HCT116 (cell line): ENCODE results near the gene LRRFIP1. TPM values are rescaled to one million over a fixed set of nuclear protein-coding genes. Genes with fewer than 3 reads are reported as not detected.

Experiments
- ATAC-seq: fragments of 200-7000 bp; cut with Tn5 transposase; 2 replicates; pipeline ENCODE4 v1.9.1; 2020; ENCODE audit warnings: mild to moderate bottlenecking, moderate library complexity
- BruUV-seq: library from RNA; stranded (reverse); fragments of 400-500 nt; replicated peaks from 2 replicates; lab custom pipeline; 2021; lab: Mats Ljungman, UMichigan
- CTCF ChIA-PET: fragments of 300-600 bp; sonication (Branson Sonifier 250); formaldehyde crosslinking; loops from one replicate; lab custom pipeline; 2021; ENCODE audit warnings: antibody characterized with exemption; lab: Charles Lee
- POLR2A ChIA-PET: fragments of 300-600, 350-600 bp; sonication (Branson Sonifier 250); formaldehyde crosslinking; loops from one replicate; lab custom pipeline; 2021; ENCODE audit warnings: antibody characterized with exemption; lab: Charles Lee
- RAD21 ChIA-PET, 2 experiments: fragments of 300-600 bp; sonication (Branson Sonifier 250); formaldehyde crosslinking; loops; one replicate each; lab custom pipeline; 2023; ENCODE audit warnings: low total read pairs in 2 of 2; ENCODE audit not compliant: uncharacterized antibody in 2 of 2, unreplicated experiment in 2 of 2, low non-redundant PET in 1 of 2; lab: Charles Lee
- DNase-seq: peaks from one replicate; pipeline ENCODE4 v3.0.0-alpha.2; 2010; ENCODE audit warnings: low read depth, low spot score
- H2AFZ ChIP-seq: fragments of 200-600 bp; shearing (Covaris generic), sonication (generic); 2 replicates; pipeline ENCODE4 v1.6.1; 2017; ENCODE audit warnings: low read depth, mixed run types, mixed read lengths, antibody characterized with exemption, low read length; ENCODE audit not compliant: poor library complexity, severe bottlenecking
- H3K27ac ChIP-seq: 2 replicates; pipeline ENCODE4 v1.5.1; 2012; ENCODE audit warnings: low read depth, low read length
- H3K27me3 ChIP-seq: fragments of 200-600 bp; sonication (generic); 2 replicates; pipeline ENCODE4 v1.6.1; 2016; ENCODE audit warnings: mixed run types, low read length, mixed read lengths; ENCODE audit not compliant: insufficient read depth
- H3K36me3 ChIP-seq, 2 experiments: fragments of 200-500 bp in 1 of 2; fragments of 200-600 bp in 1 of 2; sonication (Bioruptor generic) in 1 of 2; sonication (generic) in 1 of 2; 2 replicates each; pipeline versions ENCODE4 v1.5.1 to v1.6.1; 2014 to 2016; ENCODE audit warnings: low read length in 2 of 2, inconsistent platforms in 1 of 2, mixed read lengths in 1 of 2, mixed run types in 1 of 2; ENCODE audit not compliant: insufficient read depth in 2 of 2, control insufficient read depth in 1 of 2
- H3K4me1 ChIP-seq, 2 experiments: fragments of 200-600 bp in 1 of 2; sonication (generic) in 1 of 2; 2 replicates each; pipeline versions ENCODE4 v1.5.1 to v1.6.1; 2012 to 2017; ENCODE audit warnings: low read length in 2 of 2, inconsistent platforms in 1 of 2, mild to moderate bottlenecking in 1 of 2, mixed read lengths in 1 of 2, mixed run types in 1 of 2, moderate library complexity in 1 of 2; ENCODE audit not compliant: insufficient read depth in 2 of 2, control insufficient read depth in 1 of 2
- H3K4me2 ChIP-seq: fragments of 200-600 bp; sonication (generic); 2 replicates; pipeline ENCODE4 v1.6.1; 2017; ENCODE audit warnings: mixed run types, low read length, mixed read lengths
- H3K4me3 ChIP-seq, 2 experiments: fragments of 200-600 bp in 1 of 2; sonication (generic) in 1 of 2; replicated peaks in 1 of 2; 2 replicates each; pipeline ENCODE4 v1.5.1; 2011 to 2016; ENCODE audit warnings: low read length in 2 of 2, control low read depth in 1 of 2, low read depth in 1 of 2, mild to moderate bottlenecking in 1 of 2, mixed read lengths in 1 of 2, mixed run types in 1 of 2
- H3K79me2 ChIP-seq: fragments of 200-600 bp; sonication (generic); 2 replicates; pipeline ENCODE4 v1.6.1; 2017; ENCODE audit warnings: mild to moderate bottlenecking, mixed run types, low read length, moderate library complexity, mixed read lengths; ENCODE audit not compliant: insufficient read depth
- H3K9ac ChIP-seq: fragments of 200-600 bp; sonication (generic); 2 replicates; pipeline ENCODE4 v1.6.1; 2016; ENCODE audit warnings: low read length, mixed read lengths
- H3K9me2 ChIP-seq: fragments of 200-600 bp; sonication (generic), shearing (Covaris generic); 2 replicates; pipeline ENCODE4 v1.6.1; 2017; ENCODE audit warnings: mixed run types, mild to moderate bottlenecking, moderate library complexity; ENCODE audit not compliant: insufficient read depth
- H3K9me3 ChIP-seq, 2 experiments: fragments of 200-500 bp in 1 of 2; fragments of 200-600 bp in 1 of 2; sonication (Bioruptor generic) in 1 of 2; sonication (generic) in 1 of 2; 2 replicates each; pipeline ENCODE4 v1.6.1; 2014 to 2017; ENCODE audit warnings: low read length in 2 of 2, mixed read lengths in 2 of 2, inconsistent platforms in 1 of 2, low read depth in 1 of 2, mild to moderate bottlenecking in 1 of 2, mixed run types in 1 of 2, moderate library complexity in 1 of 2; ENCODE audit not compliant: control insufficient read depth in 1 of 2, insufficient read depth in 1 of 2
- H4K20me1 ChIP-seq: fragments of 200-600 bp; sonication (generic), shearing (Covaris generic); 2 replicates; pipeline ENCODE4 v1.6.1; 2017; ENCODE audit warnings: mixed run types, mild to moderate bottlenecking, moderate library complexity; ENCODE audit not compliant: insufficient read depth
- ATF3 ChIP-seq: IDR thresholded peaks from 2 replicates; pipeline ENCODE4 v1.6.1; 2012
- CBX3 ChIP-seq: IDR thresholded peaks from 2 replicates; pipeline ENCODE4 v1.6.1; 2012; ENCODE audit warnings: low read depth
- CEBPB ChIP-seq: IDR thresholded peaks from 2 replicates; pipeline ENCODE4 v1.6.1; 2012; ENCODE audit warnings: low read depth
- CTCF ChIP-seq, 3 experiments: fragments of 200-600 bp in 1 of 3; sonication (generic) in 1 of 3; IDR thresholded peaks in 2 of 3; conservative IDR thresholded peaks in 1 of 3; 2 replicates each; pipeline ENCODE4 v1.5.1; 2012 to 2017; ENCODE audit warnings: low read depth in 2 of 3, low read length in 2 of 3, antibody characterized with exemption in 1 of 3, borderline replicate concordance in 1 of 3, control low read depth in 1 of 3, mild to moderate bottlenecking in 1 of 3, mixed read lengths in 1 of 3, mixed run types in 1 of 3, moderate library complexity in 1 of 3; ENCODE audit not compliant: insufficient read depth in 1 of 3
- EGR1 ChIP-seq: IDR thresholded peaks from 2 replicates; pipeline ENCODE4 v1.6.1; 2012; ENCODE audit warnings: low read depth
- ELF1 ChIP-seq: IDR thresholded peaks from 2 replicates; pipeline ENCODE4 v1.6.1; 2012; ENCODE audit warnings: low read depth, borderline replicate concordance
- EZH2 ChIP-seq: fragments of 200-600 bp; sonication (generic); IDR thresholded peaks from 2 replicates; pipeline ENCODE4 v1.6.1; 2017; ENCODE audit warnings: antibody characterized with exemption, mixed run types
- EZH2phosphoT487 ChIP-seq: fragments of 200-600 bp; IDR thresholded peaks from 2 replicates; pipeline ENCODE4 v1.6.1; 2018; ENCODE audit warnings: antibody characterized with exemption, borderline replicate concordance
- FOSL1 ChIP-seq: IDR thresholded peaks from 2 replicates; pipeline ENCODE4 v1.6.1; 2012; ENCODE audit warnings: low read depth
- JUND ChIP-seq: IDR thresholded peaks from 2 replicates; pipeline ENCODE4 v1.6.1; 2012
- POLR2A ChIP-seq: IDR thresholded peaks from 2 replicates; pipeline ENCODE4 v1.7.0; 2011; ENCODE audit warnings: borderline replicate concordance; ENCODE audit not compliant: insufficient read depth, insufficient read length; ENCODE audit errors: extremely low read depth
- POLR2AphosphoS5 ChIP-seq: IDR thresholded peaks from 2 replicates; pipeline ENCODE4 v1.6.1; 2011; ENCODE audit warnings: mild to moderate bottlenecking, low read depth, low read length, moderate library complexity
- SRF ChIP-seq: IDR thresholded peaks from 2 replicates; pipeline ENCODE4 v1.6.1; 2012; ENCODE audit warnings: low read depth
- YY1 ChIP-seq: IDR thresholded peaks from 2 replicates; pipeline ENCODE4 v1.6.1; 2011; ENCODE audit warnings: low read length, low read depth, moderate library complexity, mild to moderate bottlenecking; ENCODE audit not compliant: insufficient replicate concordance; ENCODE audit errors: extremely low read depth
- ZBTB33 ChIP-seq: IDR thresholded peaks from 2 replicates; pipeline ENCODE4 v1.6.1; 2011; ENCODE audit warnings: mild to moderate bottlenecking, low read length, moderate library complexity; ENCODE audit not compliant: insufficient replicate concordance; ENCODE audit errors: extremely low read depth
- ZFX ChIP-seq: fragments of 450-650 bp; IDR thresholded peaks from 2 replicates; pipeline ENCODE4 v1.6.1; 2017
- intact Hi-C: fragments of 100-400 bp; cut with micrococcal nuclease; formaldehyde crosslinking; loops from 2 replicates; pipeline ENCODE4 v1.10.0; 2022
- total RNA-seq: library from RNA; stranded (reverse); gene quantifications from one replicate; pipeline ENCODE4 v1.2.1, GENCODE V29; 2021; ENCODE audit not compliant: unreplicated experiment

Gene LRRFIP1
- total RNA-seq, 1 experiment from 2014 or later: 76.9 TPM

GRCh38 chr2:237772513-237772912 is 145.1 kb downstream of the LRRFIP1 start:
- H2AFZ ChIP-seq: no peak overlapping the region
- intact Hi-C loops: no loop called here
- H3K36me3 ChIP-seq: peaks cover 2 to 6% of the 10 kb centered on the region in 2 experiments; a peak in 3 of 4 replicates
- no peak overlapping the region for H3K9ac ChIP-seq
- DNase-seq (no peak), ATAC-seq (no peak)
- H3K79me2 ChIP-seq: no peaks in the 10 kb centered on the region
- H3K4me2 ChIP-seq: no peak overlapping the region
- H3K4me3 ChIP-seq: no peak overlapping the region
- no peaks in the 10 kb centered on the region for H3K27me3 ChIP-seq
- no peaks in the 10 kb centered on the region for H4K20me1 ChIP-seq
- H3K9me2 ChIP-seq: no peaks in the 10 kb centered on the region
- ChIA-PET POLR2A (no interaction called here), RAD21 (no interaction called here), CTCF (interaction anchor here (3.4 kb wide), 1 partner anchor 99 kb away, joined by 31 read pairs; no protein-coding TSS in a partner anchor)
- BruUV-seq: no TSS peak
- H3K9me3 ChIP-seq: no peaks in the 10 kb centered on the region
- TF ChIP-seq JUND (no peak), ELF1 (no peak), FOSL1 (no peak), POLR2A (no peak), EZH2 (no peak), EGR1 (no peak), CEBPB (no peak), SRF (no peak), ATF3 (no peak), POLR2AphosphoS5 (no peak), YY1 (no peak), EZH2phosphoT487 (no peak), CTCF (IDR thresholded peaks at IDR 0.05 in 2 of 3, conservative IDR thresholded peaks at IDR 0.05 in 1 of 3; ENCODE audit: borderline replicate concordance in 1 of 3, insufficient read depth in 1 of 3, low read depth in 2 of 3, low read length in 2 of 3) (no peak), ZBTB33 (no peak), CBX3 (no peak), ZFX (no peak)
- H3K4me1 ChIP-seq: no peaks in the 10 kb centered on the region
- H3K27ac ChIP-seq: no peak overlapping the region
